ENCODE measurements around the gene DOLPP1.

DNA sequence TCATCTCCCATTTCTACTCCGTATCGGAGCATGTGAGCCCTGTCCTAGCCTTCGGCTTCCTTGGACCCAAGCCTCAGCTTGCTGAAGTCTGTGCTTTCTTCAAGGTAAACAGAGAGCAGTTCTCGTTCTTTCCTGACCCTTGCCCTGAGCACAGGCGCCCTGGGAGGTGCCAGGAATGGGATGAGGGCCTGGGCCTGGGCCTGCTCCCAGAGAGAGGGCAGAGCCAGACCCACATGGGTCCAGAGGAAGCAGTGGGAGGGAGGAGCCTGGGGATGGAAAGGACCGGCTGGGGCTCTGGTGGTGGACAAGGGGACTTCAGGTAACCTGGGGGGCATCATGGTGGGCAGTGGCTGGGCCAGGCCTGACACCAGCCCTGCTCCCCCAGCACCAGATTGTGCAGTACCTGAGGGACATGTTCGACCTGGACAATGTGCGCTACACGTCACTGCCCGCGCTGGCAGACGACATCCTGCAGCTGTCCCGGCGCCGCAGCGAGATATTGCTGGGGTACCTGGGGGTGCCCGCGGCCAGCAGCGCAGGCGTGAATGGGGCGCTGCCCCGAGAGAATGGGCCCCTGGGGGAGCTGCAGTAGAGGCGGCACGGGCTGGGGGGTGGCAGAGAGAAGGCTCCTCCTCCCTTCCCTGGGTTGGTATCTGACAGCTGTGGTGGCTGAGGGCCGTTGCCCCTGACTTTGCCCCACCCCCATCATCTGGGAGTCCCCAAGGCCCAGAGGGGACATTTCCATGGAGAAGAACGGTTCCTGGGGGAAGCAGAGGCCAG, 10.9 kb upstream of the DOLPP1 start:
- TF ChIP-seq, protein P1, sequence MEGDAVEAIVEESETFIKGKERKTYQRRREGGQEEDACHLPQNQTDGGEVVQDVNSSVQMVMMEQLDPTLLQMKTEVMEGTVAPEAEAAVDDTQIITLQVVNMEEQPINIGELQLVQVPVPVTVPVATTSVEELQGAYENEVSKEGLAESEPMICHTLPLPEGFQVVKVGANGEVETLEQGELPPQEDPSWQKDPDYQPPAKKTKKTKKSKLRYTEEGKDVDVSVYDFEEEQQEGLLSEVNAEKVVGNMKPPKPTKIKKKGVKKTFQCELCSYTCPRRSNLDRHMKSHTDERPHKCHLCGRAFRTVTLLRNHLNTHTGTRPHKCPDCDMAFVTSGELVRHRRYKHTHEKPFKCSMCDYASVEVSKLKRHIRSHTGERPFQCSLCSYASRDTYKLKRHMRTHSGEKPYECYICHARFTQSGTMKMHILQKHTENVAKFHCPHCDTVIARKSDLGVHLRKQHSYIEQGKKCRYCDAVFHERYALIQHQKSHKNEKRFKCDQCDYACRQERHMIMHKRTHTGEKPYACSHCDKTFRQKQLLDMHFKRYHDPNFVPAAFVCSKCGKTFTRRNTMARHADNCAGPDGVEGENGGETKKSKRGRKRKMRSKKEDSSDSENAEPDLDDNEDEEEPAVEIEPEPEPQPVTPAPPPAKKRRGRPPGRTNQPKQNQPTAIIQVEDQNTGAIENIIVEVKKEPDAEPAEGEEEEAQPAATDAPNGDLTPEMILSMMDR (IDR thresholded peaks at IDR 0.05; ENCODE audit: poor library complexity, severe bottlenecking) = no peak
- TF ChIP-seq EZH2 (IDR thresholded peaks at IDR 0.05; ENCODE audit: borderline replicate concordance, insufficient read depth, low read length, poor library complexity, severe bottlenecking) (no peak), TAF1 (IDR thresholded peaks at IDR 0.05; ENCODE audit: low read depth) (no peak)
